K562 (cell line): ENCODE results near the gene USP28. TPM values are rescaled to one million over a fixed set of nuclear protein-coding genes. Genes with fewer than 3 reads are reported as not detected.

Source experiments
- GATAD2A ChIP-seq: fragments of 450-650 bp; IDR thresholded peaks from 2 replicates; pipeline ENCODE4 v1.6.1; 2017
- GATAD2B ChIP-seq: fragments of 450-650 bp; IDR thresholded peaks from 2 replicates; pipeline ENCODE4 v1.6.1; 2017; ENCODE audit warnings: mild to moderate bottlenecking, borderline replicate concordance
- KAT8 ChIP-seq: fragments of 450-650 bp; IDR thresholded peaks from 2 replicates; pipeline ENCODE4 v1.6.1; 2016; ENCODE audit warnings: low read depth, mild to moderate bottlenecking
- NFIC ChIP-seq: fragments of 450-650 bp; IDR thresholded peaks from 2 replicates; pipeline ENCODE4 v1.6.1; 2017; ENCODE audit warnings: mild to moderate bottlenecking, inconsistent platforms
- RBFOX2 ChIP-seq: fragments of 200-400 bp; formaldehyde crosslinking; IDR thresholded peaks from 2 replicates; pipeline ENCODE4 v1.6.1; 2017; ENCODE audit warnings: low read depth, mild to moderate bottlenecking, low read length, moderate library complexity
- TCF7 ChIP-seq: sonication (generic); IDR thresholded peaks from 2 replicates; pipeline ENCODE4 v1.6.1; 2016; ENCODE audit warnings: antibody characterized with exemption, borderline replicate concordance
- ZNF695 ChIP-seq: fragments of 450-650 bp; formaldehyde crosslinking; IDR thresholded peaks from 2 replicates; pipeline ENCODE4 v1.4.0; 2020; ENCODE audit warnings: mild to moderate bottlenecking, moderate library complexity
- ZNF830 ChIP-seq: fragments of 250-450 bp; sonication (Bioruptor Pico); IDR thresholded peaks from 2 replicates; pipeline ENCODE4 v1.5.0; 2021; ENCODE audit warnings: mild to moderate bottlenecking
- polyA plus RNA-seq, 8 experiments: library from polyadenylated mRNA; depleted of rRNA in 4 of 8; stranded (reverse) in 5 of 8; unstranded in 3 of 8; fragments of >200 nt; fragmentation: Nextera tagmentation in 2 of 8; fragmentation: Illumina TruSeq in 1 of 8; extraction: Ambion mirVana in 2 of 8; extraction: Trizol in 1 of 8; gene quantifications; 2 replicates each; pipeline versions ENCODE4 v1.2.1 to v1.2.3, GENCODE V29; 2011 to 2014; ENCODE audit warnings: inconsistent platforms in 1 of 8, missing spikeins in 1 of 8
- total RNA-seq, 7 experiments: library from RNA; depleted of rRNA in 6 of 7; stranded (reverse); fragments of >200 nt in 6 of 7; fragmentation: Illumina TruSeq in 2 of 7; extraction: Trizol in 2 of 7; gene quantifications; 2 replicates each; pipeline versions ENCODE4 v1.2.1 to v1.2.3, GENCODE V29; 2011 to 2021; ENCODE audit warnings: low replicate concordance in 1 of 7
- TF ChIP-seq, protein P1 (sequence below), 2 experiments: fragments of 450-650 bp; formaldehyde crosslinking in 1 of 2; IDR thresholded peaks; 2 replicates each; pipeline versions ENCODE4 v1.4.0 to v1.6.1; 2014 to 2020; ENCODE audit warnings: mild to moderate bottlenecking in 2 of 2, borderline replicate concordance in 1 of 2, low read depth in 1 of 2

The USP28 gene
- total and polyA plus RNA-seq, 9 of the 15 experiments (the other 6 are each of a cell fraction or from before 2014, with no cell fraction given): 3.7 to 42.7 (median 20.3) TPM

DNA sequence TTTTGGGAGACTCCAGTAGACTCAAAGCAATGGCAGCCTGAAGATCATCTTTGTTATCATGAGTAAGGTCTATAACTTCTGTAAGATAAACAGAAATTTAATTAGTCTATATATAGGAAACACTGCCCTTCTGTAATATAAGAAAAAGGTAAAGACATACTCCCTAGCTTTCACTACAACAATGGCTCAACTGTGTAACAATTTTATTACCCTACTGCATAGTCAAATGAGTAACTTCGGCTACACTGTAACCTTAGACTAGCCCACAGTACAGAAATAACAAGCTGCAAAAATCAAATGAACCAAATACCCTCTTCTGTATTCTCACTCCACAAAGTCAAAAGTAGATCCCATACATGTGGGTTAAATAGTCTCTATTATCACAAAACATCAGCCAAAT is 33.7 kb downstream of the USP28 start (continued):
- TF ChIP-seq, protein P1, sequence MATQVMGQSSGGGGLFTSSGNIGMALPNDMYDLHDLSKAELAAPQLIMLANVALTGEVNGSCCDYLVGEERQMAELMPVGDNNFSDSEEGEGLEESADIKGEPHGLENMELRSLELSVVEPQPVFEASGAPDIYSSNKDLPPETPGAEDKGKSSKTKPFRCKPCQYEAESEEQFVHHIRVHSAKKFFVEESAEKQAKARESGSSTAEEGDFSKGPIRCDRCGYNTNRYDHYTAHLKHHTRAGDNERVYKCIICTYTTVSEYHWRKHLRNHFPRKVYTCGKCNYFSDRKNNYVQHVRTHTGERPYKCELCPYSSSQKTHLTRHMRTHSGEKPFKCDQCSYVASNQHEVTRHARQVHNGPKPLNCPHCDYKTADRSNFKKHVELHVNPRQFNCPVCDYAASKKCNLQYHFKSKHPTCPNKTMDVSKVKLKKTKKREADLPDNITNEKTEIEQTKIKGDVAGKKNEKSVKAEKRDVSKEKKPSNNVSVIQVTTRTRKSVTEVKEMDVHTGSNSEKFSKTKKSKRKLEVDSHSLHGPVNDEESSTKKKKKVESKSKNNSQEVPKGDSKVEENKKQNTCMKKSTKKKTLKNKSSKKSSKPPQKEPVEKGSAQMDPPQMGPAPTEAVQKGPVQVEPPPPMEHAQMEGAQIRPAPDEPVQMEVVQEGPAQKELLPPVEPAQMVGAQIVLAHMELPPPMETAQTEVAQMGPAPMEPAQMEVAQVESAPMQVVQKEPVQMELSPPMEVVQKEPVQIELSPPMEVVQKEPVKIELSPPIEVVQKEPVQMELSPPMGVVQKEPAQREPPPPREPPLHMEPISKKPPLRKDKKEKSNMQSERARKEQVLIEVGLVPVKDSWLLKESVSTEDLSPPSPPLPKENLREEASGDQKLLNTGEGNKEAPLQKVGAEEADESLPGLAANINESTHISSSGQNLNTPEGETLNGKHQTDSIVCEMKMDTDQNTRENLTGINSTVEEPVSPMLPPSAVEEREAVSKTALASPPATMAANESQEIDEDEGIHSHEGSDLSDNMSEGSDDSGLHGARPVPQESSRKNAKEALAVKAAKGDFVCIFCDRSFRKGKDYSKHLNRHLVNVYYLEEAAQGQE (IDR thresholded peaks at IDR 0.05; ENCODE audit: borderline replicate concordance): no peak
- TF ChIP-seq, protein P1 (CRISPR knock-in tag; IDR thresholded peaks at IDR 0.05; ENCODE audit: low read depth): no peak
- TF ChIP-seq RBFOX2 (no peak), KAT8 (no peak), ZNF830 (CRISPR knock-in tag) (no peak), GATAD2A (no peak), GATAD2B (no peak), ZNF695 (no peak), TCF7 (no peak), NFIC (no peak)
